HL-60 (cell line): ENCODE results near the gene PGRMC1.
"Not testable (repeated sequence)": the region's sequence is repeated elsewhere in the genome, so short reads cannot be mapped to it uniquely, and the experiment has no call there.

Experiments
- DNase-seq, 2 experiments: peaks; one replicate each; pipeline ENCODE4 v3.0.0-alpha.2; 2010 to 2020; ENCODE audit warnings: low read depth in 1 of 2, low spot score in 1 of 2
- H3K27ac ChIP-seq: fragments of 250-450 bp; sonication (Bioruptor Pico); replicated peaks from 2 replicates; pipeline ENCODE4 v1.5.1; 2020; ENCODE audit warnings: mild to moderate bottlenecking, moderate library complexity
- H3K27me3 ChIP-seq: fragments of 250-450 bp; sonication (Bioruptor Pico); 2 replicates; pipeline ENCODE4 v1.5.1; 2021; ENCODE audit warnings: mild to moderate bottlenecking, moderate library complexity; ENCODE audit not compliant: insufficient read depth, poor library complexity, severe bottlenecking
- H3K4me3 ChIP-seq: replicated peaks from 2 replicates; pipeline ENCODE4 v1.5.1; 2011; ENCODE audit warnings: mild to moderate bottlenecking, control low read depth, low read length; ENCODE audit not compliant: insufficient read depth
- GABPA ChIP-seq: IDR thresholded peaks from 2 replicates; pipeline ENCODE4 v1.6.1; 2012; ENCODE audit warnings: low read depth
- POLR2AphosphoS5 ChIP-seq: IDR thresholded peaks from 2 replicates; pipeline ENCODE4 v1.6.1; 2012; ENCODE audit warnings: low read depth
- SPI1 ChIP-seq: IDR thresholded peaks from 2 replicates; pipeline ENCODE4 v1.6.1; 2012; ENCODE audit warnings: low read depth, mild to moderate bottlenecking, borderline replicate concordance
- TF ChIP-seq, protein P1 (sequence below): IDR thresholded peaks from one replicate; pipeline ENCODE4 v1.5.1; 2011; ENCODE audit warnings: low read length, control low read depth, inconsistent platforms; ENCODE audit not compliant: insufficient read depth
- TF ChIP-seq, protein P2 (sequence below): IDR thresholded peaks from 2 replicates; pipeline ENCODE4 v1.6.1; 2012; ENCODE audit warnings: low read depth; ENCODE audit not compliant: insufficient replicate concordance

Gene PGRMC1

DNA sequence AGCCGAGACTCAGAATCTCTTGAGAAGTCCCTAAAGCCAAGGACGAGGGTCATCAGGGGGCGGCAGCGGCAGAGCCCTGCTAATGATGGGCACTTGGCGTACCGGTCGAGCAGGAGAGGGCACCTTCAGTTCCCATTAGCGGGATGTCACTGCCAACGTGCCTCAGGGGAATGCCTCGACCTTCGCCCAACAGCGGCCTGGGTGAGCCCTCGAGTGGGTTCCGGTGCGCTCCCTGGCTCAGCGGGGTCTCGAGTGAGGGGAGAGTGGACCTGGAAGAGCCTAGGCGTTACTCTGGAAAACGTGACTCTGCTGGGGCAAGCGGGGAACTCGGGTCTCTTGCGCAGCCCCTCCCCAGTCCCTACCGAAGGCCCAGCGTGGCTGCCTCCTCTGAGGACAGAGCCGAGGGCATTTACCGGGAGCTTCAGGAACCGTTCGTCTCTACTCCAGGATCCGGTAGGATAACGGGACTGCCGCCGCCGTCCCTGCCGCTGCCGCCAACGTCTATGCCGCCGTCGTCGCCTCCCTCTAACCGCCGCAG, 36.9 kb downstream of the PGRMC1 start:
- TF ChIP-seq GABPA (no peak), POLR2AphosphoS5 (no peak), SPI1 (no peak)
- TF ChIP-seq, protein P1, sequence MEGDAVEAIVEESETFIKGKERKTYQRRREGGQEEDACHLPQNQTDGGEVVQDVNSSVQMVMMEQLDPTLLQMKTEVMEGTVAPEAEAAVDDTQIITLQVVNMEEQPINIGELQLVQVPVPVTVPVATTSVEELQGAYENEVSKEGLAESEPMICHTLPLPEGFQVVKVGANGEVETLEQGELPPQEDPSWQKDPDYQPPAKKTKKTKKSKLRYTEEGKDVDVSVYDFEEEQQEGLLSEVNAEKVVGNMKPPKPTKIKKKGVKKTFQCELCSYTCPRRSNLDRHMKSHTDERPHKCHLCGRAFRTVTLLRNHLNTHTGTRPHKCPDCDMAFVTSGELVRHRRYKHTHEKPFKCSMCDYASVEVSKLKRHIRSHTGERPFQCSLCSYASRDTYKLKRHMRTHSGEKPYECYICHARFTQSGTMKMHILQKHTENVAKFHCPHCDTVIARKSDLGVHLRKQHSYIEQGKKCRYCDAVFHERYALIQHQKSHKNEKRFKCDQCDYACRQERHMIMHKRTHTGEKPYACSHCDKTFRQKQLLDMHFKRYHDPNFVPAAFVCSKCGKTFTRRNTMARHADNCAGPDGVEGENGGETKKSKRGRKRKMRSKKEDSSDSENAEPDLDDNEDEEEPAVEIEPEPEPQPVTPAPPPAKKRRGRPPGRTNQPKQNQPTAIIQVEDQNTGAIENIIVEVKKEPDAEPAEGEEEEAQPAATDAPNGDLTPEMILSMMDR = no peak
- TF ChIP-seq, protein P2, sequence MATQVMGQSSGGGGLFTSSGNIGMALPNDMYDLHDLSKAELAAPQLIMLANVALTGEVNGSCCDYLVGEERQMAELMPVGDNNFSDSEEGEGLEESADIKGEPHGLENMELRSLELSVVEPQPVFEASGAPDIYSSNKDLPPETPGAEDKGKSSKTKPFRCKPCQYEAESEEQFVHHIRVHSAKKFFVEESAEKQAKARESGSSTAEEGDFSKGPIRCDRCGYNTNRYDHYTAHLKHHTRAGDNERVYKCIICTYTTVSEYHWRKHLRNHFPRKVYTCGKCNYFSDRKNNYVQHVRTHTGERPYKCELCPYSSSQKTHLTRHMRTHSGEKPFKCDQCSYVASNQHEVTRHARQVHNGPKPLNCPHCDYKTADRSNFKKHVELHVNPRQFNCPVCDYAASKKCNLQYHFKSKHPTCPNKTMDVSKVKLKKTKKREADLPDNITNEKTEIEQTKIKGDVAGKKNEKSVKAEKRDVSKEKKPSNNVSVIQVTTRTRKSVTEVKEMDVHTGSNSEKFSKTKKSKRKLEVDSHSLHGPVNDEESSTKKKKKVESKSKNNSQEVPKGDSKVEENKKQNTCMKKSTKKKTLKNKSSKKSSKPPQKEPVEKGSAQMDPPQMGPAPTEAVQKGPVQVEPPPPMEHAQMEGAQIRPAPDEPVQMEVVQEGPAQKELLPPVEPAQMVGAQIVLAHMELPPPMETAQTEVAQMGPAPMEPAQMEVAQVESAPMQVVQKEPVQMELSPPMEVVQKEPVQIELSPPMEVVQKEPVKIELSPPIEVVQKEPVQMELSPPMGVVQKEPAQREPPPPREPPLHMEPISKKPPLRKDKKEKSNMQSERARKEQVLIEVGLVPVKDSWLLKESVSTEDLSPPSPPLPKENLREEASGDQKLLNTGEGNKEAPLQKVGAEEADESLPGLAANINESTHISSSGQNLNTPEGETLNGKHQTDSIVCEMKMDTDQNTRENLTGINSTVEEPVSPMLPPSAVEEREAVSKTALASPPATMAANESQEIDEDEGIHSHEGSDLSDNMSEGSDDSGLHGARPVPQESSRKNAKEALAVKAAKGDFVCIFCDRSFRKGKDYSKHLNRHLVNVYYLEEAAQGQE = no peak
- DNase-seq = no peak
- H3K4me3 ChIP-seq = no peak overlapping the region
- no peak overlapping the region for H3K27ac ChIP-seq
- no peaks in the 10 kb centered on the region for H3K27me3 ChIP-seq

DNA sequence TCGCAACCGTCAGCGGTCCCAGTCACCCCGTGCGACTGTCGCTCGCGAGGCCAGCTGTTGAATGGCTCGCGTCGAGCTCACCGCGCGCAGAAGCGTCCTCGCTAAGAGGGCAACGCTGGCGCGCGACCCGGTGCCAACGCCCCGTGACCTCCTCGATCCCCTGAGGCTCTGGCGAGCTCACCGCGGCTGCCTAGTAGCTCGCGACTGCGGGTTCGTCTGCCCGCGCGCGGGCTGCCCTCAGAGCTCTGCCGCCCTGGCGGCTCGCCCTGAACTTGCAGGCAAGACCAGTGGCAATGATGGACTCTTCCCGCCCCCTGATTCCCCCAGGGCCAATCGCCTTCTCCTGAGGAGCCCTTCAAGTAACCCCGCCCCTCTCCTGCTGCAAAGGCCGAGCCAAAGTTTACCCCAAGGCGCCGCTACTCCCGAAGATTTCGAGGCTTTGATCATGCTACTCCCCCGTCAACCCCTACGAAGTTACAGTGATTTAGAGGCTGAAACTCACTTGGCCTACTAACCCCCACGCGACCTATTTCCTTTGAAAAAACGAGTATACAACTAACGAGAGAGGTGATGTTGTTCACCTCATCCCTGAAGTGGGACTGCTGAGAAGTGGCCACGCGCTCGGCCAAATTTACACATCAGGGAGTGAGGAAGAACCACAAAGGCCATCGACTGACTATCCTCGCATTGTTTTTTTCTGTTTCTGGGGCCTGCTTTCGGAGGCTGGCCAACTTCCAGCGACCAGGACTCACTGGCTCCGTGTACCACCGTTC, 37.5 kb downstream of the PGRMC1 start:
- no peak for DNase-seq
- no peak overlapping the region for H3K4me3 ChIP-seq
- no peak overlapping the region for H3K27ac ChIP-seq
- no peaks in the 10 kb centered on the region for H3K27me3 ChIP-seq
- TF ChIP-seq, protein P2 = no peak

DNA sequence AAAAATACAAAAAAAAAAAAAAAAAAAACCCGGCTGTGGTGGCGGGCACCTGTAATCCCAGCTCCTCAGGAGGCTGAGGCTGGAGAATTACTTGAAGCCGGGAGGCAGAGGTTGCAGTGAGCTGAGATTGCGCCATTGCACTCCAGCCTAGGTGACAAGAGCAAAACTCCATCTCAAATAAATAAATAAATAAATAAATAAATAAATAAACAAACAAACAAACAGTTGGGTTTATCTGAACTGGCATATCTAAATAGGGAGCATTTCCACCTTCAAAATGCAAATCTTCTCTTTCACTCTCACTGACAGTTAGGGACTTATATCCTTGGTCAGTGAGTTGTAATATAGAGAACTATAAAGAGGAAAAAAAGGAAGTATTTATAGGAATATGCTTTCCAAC, 46.3 kb downstream of the PGRMC1 start:
- DNase-seq, H3K4me3 ChIP-seq, H3K27me3 ChIP-seq, H3K27ac ChIP-seq: not testable (repeated sequence)

DNA sequence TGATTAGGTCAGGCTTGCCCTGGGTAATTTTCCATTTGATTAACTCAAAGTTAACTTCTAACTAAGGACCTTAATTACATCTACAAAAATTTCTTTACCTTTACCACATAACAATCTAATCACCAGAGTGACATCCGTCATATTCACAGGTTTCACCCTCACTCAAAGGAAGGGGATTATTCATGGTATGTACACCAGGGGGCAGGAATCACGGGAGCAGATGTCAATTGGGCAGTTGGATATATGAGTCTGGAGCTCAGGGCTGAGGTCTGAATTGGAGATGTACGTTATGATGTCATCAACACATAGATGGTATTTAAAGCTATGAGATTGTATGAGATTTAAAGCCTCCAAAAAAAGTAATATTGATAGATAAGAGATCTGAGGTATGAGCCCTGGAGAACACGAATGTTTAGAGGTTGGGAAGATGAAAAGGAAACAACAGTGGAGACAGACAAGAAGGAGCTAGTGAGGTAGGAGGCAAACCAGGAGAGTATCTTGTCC, 52.9 kb downstream of the PGRMC1 start:
- no peaks in the 10 kb centered on the region for H3K27me3 ChIP-seq
- no peak for DNase-seq
- no peak overlapping the region for H3K27ac ChIP-seq
- no peak overlapping the region for H3K4me3 ChIP-seq
- TF ChIP-seq, protein P1 = no peak
- TF ChIP-seq, protein P2 = no peak
